Astrocyte (in vitro differentiated cells and primary cell): ENCODE data around the gene GNL3. TPM values are rescaled to one million over a fixed set of nuclear protein-coding genes. Genes with fewer than 3 reads are reported as not detected.

Source experiments
- DNase-seq: peaks from one replicate; pipeline ENCODE4 v3.0.0-alpha.2; 2010; ENCODE audit warnings: low read depth
- FAIRE-seq: peaks from 2 replicates; lab custom pipeline; 2011; peaks lifted over from hg19 to GRCh38; lab: Jason Lieb, UNC
- H2AFZ ChIP-seq: 2 replicates; pipeline ENCODE4 v1.6.0; 2012; ENCODE audit warnings: low read depth, low read length, inconsistent platforms
- H3K27ac ChIP-seq: 2 replicates; pipeline ENCODE4 v1.5.1; 2011; ENCODE audit warnings: low read depth, low read length, inconsistent platforms
- H3K27me3 ChIP-seq: 2 replicates; pipeline ENCODE4 v1.6.0; 2011; ENCODE audit warnings: low read length, inconsistent platforms; ENCODE audit not compliant: insufficient read depth
- H3K36me3 ChIP-seq: 2 replicates; pipeline ENCODE4 v1.5.1; 2011; ENCODE audit warnings: low read length, inconsistent platforms; ENCODE audit not compliant: insufficient read depth
- H3K4me1 ChIP-seq: 2 replicates; pipeline ENCODE4 v1.5.1; 2011; ENCODE audit warnings: low read length, inconsistent platforms; ENCODE audit not compliant: insufficient read depth
- H3K4me2 ChIP-seq: 2 replicates; pipeline ENCODE4 v1.6.0; 2012; ENCODE audit warnings: low read length, inconsistent platforms
- H3K4me3 ChIP-seq: 2 replicates; pipeline ENCODE4 v1.5.1; 2011; ENCODE audit warnings: low read depth, mild to moderate bottlenecking, low read length, inconsistent platforms; ENCODE audit not compliant: insufficient read depth
- H3K79me2 ChIP-seq: 2 replicates; pipeline ENCODE4 v1.6.0; 2012; ENCODE audit warnings: mild to moderate bottlenecking, low read length, inconsistent platforms; ENCODE audit not compliant: insufficient read depth
- H3K9ac ChIP-seq: 2 replicates; pipeline ENCODE4 v1.6.0; 2012; ENCODE audit warnings: mild to moderate bottlenecking, low read length, inconsistent platforms
- H3K9me3 ChIP-seq: 2 replicates; pipeline ENCODE4 v1.5.1; 2012; ENCODE audit warnings: low read depth, mild to moderate bottlenecking, low read length, inconsistent platforms; ENCODE audit not compliant: insufficient read depth
- H4K20me1 ChIP-seq: 2 replicates; pipeline ENCODE4 v1.6.0; 2012; ENCODE audit warnings: low read length, inconsistent platforms; ENCODE audit not compliant: insufficient read depth
- H3K27ac Mint-ChIP-seq: one replicate; pipeline ENCODE4 v1.8.0; 2021; ENCODE audit warnings: mild to moderate bottlenecking, mixed read lengths; ENCODE audit not compliant: unreplicated experiment
- H3K27me3 Mint-ChIP-seq: one replicate; pipeline ENCODE4 v1.8.0; 2021; ENCODE audit warnings: low read depth, mixed read lengths; ENCODE audit not compliant: unreplicated experiment
- H3K36me3 Mint-ChIP-seq: one replicate; pipeline ENCODE4 v1.8.0; 2021; ENCODE audit warnings: low read depth, mixed read lengths; ENCODE audit not compliant: unreplicated experiment
- H3K4me1 Mint-ChIP-seq: one replicate; pipeline ENCODE4 v1.8.0; 2021; ENCODE audit warnings: low read depth, mixed read lengths; ENCODE audit not compliant: unreplicated experiment
- H3K4me3 Mint-ChIP-seq: one replicate; pipeline ENCODE4 v1.8.0; 2021; ENCODE audit warnings: mild to moderate bottlenecking, moderate library complexity, mixed read lengths; ENCODE audit not compliant: unreplicated experiment
- H3K9me3 Mint-ChIP-seq: one replicate; pipeline ENCODE4 v1.8.0; 2021; ENCODE audit warnings: mild to moderate bottlenecking, mixed read lengths; ENCODE audit not compliant: unreplicated experiment
- EZH2 ChIP-seq: IDR thresholded peaks from 2 replicates; pipeline ENCODE4 v1.6.1; 2012; ENCODE audit warnings: mild to moderate bottlenecking, low read length, inconsistent platforms; ENCODE audit not compliant: insufficient read depth
- total RNA-seq: library from RNA; stranded (reverse); gene quantifications from 2 replicates; pipeline ENCODE4 v1.2.1, GENCODE V29; 2021
- TF ChIP-seq, protein P1 (sequence below): IDR thresholded peaks from 2 replicates; pipeline ENCODE4 v1.5.1; 2011; ENCODE audit warnings: low read depth, mild to moderate bottlenecking, inconsistent platforms, low read length, moderate library complexity; ENCODE audit not compliant: insufficient read depth

GNL3 gene
- total RNA-seq, 1 donor from 2014 or later: 93.7 TPM

DNA sequence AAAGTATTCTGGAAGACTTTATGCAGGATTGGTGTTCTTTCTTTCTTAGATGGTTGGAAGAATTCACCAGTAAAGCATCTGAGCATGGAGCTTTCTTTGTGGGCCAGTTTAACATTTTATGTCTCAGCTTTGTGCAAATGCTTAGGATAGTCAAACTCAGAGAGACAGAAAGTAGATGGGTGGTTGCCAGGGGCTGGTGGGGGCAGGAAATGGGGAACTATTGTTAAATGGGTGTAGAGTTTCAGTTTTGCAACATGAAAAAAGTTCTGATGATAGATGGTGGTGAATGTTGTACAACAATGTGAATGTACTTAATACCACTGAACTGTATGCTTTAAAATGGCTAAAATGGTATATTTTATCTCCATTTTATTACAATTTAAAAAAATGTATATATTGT, 44.8 kb downstream of the GNL3 start:
- Histone ChIP-seq H3K27me3 (no peaks in the 10 kb centered on the region), H3K36me3 (peaks cover 20% of the 10 kb centered on the region), H4K20me1 (no peaks in the 10 kb centered on the region), H3K4me1 (no peaks in the 10 kb centered on the region), H3K9me3 (peaks cover 7% of the 10 kb centered on the region), H3K4me2 (no peak overlapping the region), H3K9ac (no peak overlapping the region), H3K27ac (no peak overlapping the region), H2AFZ (no peak overlapping the region), H3K4me3 (no peak overlapping the region), H3K79me2 (no peaks in the 10 kb centered on the region)
- H3K36me3 Mint-ChIP-seq: peaks cover 72% of the 10 kb centered on the region
- H3K4me3 Mint-ChIP-seq: no peak overlapping the region
- H3K9me3 Mint-ChIP-seq: peaks cover 53% of the 10 kb centered on the region
- no peaks in the 10 kb centered on the region for H3K4me1 Mint-ChIP-seq
- no peak overlapping the region for H3K27ac Mint-ChIP-seq
- TF ChIP-seq EZH2: no peak
- TF ChIP-seq, protein P1, sequence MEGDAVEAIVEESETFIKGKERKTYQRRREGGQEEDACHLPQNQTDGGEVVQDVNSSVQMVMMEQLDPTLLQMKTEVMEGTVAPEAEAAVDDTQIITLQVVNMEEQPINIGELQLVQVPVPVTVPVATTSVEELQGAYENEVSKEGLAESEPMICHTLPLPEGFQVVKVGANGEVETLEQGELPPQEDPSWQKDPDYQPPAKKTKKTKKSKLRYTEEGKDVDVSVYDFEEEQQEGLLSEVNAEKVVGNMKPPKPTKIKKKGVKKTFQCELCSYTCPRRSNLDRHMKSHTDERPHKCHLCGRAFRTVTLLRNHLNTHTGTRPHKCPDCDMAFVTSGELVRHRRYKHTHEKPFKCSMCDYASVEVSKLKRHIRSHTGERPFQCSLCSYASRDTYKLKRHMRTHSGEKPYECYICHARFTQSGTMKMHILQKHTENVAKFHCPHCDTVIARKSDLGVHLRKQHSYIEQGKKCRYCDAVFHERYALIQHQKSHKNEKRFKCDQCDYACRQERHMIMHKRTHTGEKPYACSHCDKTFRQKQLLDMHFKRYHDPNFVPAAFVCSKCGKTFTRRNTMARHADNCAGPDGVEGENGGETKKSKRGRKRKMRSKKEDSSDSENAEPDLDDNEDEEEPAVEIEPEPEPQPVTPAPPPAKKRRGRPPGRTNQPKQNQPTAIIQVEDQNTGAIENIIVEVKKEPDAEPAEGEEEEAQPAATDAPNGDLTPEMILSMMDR: no peak
- DNase-seq (no peak), FAIRE-seq (no peak)
- H3K27me3 Mint-ChIP-seq: no peaks in the 10 kb centered on the region

GRCh38 chr3:52731590-52731989, 45.8 kb downstream of the GNL3 start:
- H3K27ac Mint-ChIP-seq: no peak overlapping the region
- no peak overlapping the region for H3K27ac ChIP-seq
- no peak overlapping the region for H2AFZ ChIP-seq
- H3K9ac ChIP-seq: no peak overlapping the region
- no peaks in the 10 kb centered on the region for H3K4me1 Mint-ChIP-seq
- H3K4me1 ChIP-seq: no peaks in the 10 kb centered on the region
- peaks cover 51% of the 10 kb centered on the region for H3K9me3 Mint-ChIP-seq
- no peaks in the 10 kb centered on the region for H3K79me2 ChIP-seq
- H3K27me3 Mint-ChIP-seq: no peaks in the 10 kb centered on the region
- no peak for DNase-seq
- H3K4me2 ChIP-seq: no peak overlapping the region
- H3K36me3 ChIP-seq: peaks cover 23% of the 10 kb centered on the region
- no peaks in the 10 kb centered on the region for H3K27me3 ChIP-seq
- TF ChIP-seq, protein P1: no peak
- TF ChIP-seq EZH2: no peak
- H3K9me3 ChIP-seq: peaks cover 7% of the 10 kb centered on the region
- no peak overlapping the region for H3K4me3 Mint-ChIP-seq
- no peaks in the 10 kb centered on the region for H4K20me1 ChIP-seq
- no peak overlapping the region for H3K4me3 ChIP-seq
- H3K36me3 Mint-ChIP-seq: peaks cover 78% of the 10 kb centered on the region
- no peak for FAIRE-seq

DNA sequence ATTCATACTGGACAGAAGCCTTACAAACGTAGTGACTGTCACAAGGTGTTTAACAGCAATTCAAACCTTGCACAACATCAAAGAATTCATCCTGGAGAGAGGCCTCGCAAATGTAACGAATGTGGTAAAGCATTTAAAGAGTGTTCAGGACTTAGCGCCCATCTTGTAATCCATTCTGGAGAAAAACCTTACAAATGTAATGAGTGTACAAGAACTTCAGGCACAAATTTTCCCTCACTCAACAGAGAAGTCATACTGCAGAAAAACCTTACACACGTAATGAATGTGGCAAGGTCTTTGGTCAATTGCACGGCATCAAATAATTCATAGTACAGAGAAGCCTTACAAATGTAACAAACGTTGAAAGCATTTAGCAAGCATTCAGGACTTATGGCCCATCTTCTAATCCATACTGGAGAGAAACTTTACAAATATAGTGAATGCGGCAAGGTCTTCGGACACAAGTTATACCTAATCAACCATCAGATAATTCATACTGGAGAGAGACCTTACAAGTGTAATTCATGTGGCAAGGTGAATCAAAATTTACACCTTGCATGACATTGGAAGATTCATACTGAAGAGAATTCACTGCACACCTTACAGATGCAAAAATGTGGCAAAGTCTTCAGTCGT, 47.5 kb downstream of the GNL3 start:
- Histone ChIP-seq H3K4me3 (no peak overlapping the region), H3K9me3 (peaks cover 7% of the 10 kb centered on the region), H3K4me2 (no peak overlapping the region), H3K27me3 (no peaks in the 10 kb centered on the region), H4K20me1 (no peaks in the 10 kb centered on the region), H2AFZ (no peak overlapping the region), H3K4me1 (no peaks in the 10 kb centered on the region), H3K9ac (no peak overlapping the region), H3K79me2 (no peaks in the 10 kb centered on the region), H3K27ac (no peak overlapping the region), H3K36me3 (peaks cover 25% of the 10 kb centered on the region)
- TF ChIP-seq, protein P1: no peak
- TF ChIP-seq EZH2: no peak
- Mint-ChIP-seq H3K4me3 (no peak overlapping the region), H3K36me3 (peaks cover 74% of the 10 kb centered on the region), H3K9me3 (peaks cover 48% of the 10 kb centered on the region), H3K27me3 (no peaks in the 10 kb centered on the region), H3K4me1 (no peaks in the 10 kb centered on the region), H3K27ac (no peak overlapping the region)
- FAIRE-seq (peak; percentile 85), DNase-seq (no peak)
